Activated CD8-positive, alpha-beta memory T cell treated with anti-CD3 and anti-CD28 coated beads, Interleukin-2, amount 50 U/mL, for 4 hours (primary cell): ENCODE results near the gene IL1RAPL1.

ENCODE experiments used
- DNase-seq: peaks from one replicate; pipeline ENCODE4 v3.0.0-alpha.2; 2020

Gene IL1RAPL1

DNA sequence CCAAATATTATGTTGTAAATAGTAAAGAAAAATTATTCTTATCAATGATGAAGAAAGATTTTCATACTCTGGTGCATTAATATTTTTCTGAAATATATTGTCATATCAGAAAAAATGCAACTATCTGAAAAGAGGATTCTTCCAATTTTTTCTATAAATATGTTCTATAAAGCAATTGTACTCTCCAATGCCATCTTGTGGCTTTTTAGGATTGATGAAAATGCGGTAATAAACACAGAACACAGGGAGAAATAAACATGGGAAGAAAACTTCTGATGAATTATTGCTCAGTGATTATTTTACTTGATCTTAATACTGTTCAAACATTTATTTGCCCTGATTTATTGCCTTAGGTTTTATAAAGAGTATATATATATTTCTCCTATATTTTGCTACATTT is 215.4 kb downstream of the IL1RAPL1 start:
- DNase-seq = no peak

DNA sequence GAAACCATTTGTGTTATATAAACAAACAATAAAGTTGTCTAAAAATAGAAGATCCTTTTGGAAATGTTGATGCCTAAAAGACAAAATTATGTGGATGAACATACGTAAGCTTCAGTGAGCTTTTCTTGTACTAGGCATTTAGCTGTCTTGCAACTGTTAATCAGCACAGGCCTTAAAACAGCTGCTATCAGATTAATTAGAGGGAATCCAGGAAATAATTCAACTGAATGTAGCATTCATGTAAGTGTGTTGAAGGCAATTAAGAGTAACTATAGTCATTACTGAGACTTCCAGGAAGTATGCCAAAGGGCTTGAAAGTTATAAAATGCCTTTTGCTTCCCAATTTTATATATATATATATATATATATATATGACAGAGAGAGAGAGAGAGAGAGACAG is 248.7 kb downstream of the IL1RAPL1 start:
- no peak for DNase-seq

DNA sequence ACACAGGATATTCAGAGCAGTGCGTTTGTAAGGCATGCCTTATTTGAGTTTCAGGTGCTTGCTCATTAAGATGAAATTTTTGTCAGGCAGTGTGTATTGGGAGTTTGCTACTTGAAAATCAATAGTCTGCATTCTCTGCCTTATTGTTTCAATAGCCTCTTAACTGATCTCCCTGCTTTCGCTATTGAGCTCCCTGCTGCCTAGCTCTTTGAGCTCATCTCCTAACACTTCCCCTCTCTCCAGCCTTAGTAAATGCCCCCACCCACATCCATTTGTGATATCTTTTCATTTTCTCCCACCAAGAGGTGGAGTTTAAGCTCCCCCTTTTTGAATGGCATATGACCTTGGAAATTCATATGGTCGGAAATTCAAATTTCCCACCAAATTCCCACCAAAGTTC is 256.6 kb downstream of the IL1RAPL1 start:
- DNase-seq = no peak

DNA sequence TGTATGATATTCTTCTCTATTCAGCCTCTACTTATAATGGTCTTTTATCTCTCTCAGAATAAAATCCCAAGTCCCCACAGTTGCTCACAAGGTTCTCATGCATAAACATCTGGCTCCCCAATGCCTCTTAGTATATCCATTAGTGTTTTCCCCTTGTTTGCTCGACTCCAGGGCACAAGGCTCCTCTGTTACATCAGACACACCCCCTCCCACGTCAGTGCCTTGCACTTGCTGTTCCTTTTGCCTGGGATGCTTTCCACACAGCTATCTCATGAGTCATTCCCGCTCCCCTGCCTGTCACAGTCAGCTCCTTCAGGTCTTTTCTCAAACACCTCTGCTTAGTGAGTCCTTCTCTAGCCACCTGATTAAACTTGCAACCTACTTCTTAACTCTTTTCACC is 260.2 kb downstream of the IL1RAPL1 start:
- DNase-seq = no peak

DNA sequence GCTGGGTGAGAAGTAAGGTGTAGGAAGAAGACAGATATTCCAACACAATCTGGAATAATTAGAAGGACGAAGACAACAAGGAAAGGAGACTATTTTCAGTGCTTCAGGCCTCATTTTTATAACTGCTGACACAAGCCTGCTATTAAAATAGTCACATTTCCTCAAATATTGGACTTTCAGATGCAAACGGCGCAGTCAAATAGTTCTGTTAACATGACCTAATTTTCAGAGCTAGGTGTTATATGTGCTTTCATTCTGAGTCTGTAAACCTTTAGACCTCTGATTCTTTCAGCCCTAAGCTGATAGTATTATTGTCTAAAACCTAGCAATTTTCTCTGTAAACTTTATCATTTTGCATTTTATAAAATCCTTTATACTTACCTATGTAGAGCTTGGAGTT is 261.5 kb downstream of the IL1RAPL1 start:
- no peak for DNase-seq

GRCh38 chrX:28850955-28851354 is 263.7 kb downstream of the IL1RAPL1 start:
- no peak for DNase-seq

GRCh38 chrX:28851871-28852270 is 264.6 kb downstream of the IL1RAPL1 start:
- DNase-seq = no peak

DNA sequence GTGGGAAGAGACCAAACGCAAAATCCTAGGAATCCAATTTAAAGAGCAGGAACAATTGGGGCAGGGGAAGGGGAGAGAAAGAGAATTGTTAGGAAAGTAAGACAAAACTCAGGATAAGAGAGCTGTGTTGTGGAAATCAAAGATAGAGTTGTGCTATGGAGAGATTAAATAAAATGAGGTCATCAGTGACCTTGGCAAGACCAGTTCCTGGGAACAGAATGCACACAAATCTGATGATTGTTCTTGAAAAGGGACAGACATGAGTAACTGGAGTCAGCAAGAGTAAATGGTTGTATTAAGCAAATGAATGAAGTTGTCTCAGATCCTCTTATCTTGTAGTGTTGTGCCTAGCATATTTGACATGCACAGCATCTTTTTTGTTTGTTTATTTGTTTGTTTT is 267.4 kb downstream of the IL1RAPL1 start:
- no peak for DNase-seq

DNA sequence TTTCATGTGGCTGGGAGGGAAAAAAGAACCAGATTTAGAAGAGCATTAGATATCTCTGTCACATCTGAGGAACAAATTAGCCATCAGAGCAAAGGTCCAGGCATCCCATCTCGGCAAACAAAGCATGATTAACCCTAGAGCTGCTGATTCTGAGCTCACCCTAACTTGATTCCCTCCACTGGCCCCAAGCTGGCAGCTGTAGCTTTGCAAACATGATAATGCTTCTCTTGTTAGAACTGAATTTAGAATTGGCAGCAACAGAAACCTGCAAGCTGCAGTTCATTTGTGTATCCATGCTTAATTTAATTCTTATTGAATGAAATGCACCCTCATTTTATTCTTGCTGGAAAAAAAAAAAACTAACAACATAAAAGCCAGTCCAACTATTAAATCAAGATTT is 289.2 kb downstream of the IL1RAPL1 start:
- DNase-seq = no peak

DNA sequence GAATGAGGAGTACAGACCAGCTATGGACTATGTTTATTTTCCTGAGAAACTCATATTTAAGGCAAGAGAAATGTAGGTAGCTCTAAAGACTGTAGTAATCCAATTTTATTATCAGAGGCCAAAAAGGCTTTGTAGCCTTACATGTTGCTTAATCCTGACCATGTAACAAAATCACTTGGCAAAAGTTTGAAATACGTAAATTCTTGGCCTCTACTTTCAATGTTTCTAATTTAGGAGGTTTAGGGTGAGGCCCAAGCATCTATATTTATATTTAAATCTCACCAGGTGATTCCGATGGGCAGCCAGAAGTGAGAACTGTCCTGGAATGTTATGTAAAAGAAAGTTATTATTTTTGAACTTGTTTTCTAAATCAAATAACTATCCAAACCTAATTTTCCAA is 289.7 kb downstream of the IL1RAPL1 start:
- no peak for DNase-seq

DNA sequence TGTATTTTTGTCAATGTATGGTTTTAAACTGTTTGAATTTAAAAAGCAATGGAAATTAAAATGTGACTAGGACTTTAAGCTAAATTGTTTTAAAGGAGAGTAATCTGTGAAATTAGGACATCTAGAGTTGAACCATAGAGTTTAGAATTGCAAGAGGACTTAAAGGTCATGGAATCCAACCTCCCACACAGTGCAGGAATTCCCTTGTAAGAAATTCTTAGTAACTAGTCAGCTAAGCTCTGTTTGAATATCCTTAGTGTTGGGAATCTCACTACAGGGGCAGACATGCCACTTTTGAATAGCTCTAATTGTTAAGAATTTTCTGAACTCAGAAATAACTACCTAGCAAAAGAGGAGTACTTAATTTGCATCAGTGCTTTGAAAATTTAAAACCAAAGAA is 292.9 kb downstream of the IL1RAPL1 start:
- DNase-seq = no peak

DNA sequence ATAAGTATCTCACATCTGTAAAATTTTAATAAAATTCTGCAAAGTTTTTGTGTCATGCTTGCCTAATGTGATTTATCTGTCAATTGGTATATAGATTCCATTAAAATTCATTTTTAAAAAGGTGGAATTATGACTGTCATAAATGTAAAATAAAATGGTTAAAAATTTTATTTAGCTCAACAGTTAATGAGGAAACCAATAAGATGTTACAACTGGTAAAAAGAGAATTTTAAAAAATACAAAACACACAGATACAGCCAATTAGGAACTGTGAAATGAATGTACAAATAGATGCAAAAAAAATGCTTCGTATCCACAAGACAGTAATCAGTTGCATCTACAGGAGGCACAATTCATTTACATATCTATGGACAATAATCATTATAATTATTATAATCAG is 297.6 kb downstream of the IL1RAPL1 start:
- no peak for DNase-seq

- DNase-seq = no peak
Observed at GRCh38 chrX:28888416-28888815, 301.2 kb downstream of the IL1RAPL1 start.

GRCh38 chrX:28889591-28890090 is 302.4 kb downstream of the IL1RAPL1 start:
- no peak for DNase-seq

DNA sequence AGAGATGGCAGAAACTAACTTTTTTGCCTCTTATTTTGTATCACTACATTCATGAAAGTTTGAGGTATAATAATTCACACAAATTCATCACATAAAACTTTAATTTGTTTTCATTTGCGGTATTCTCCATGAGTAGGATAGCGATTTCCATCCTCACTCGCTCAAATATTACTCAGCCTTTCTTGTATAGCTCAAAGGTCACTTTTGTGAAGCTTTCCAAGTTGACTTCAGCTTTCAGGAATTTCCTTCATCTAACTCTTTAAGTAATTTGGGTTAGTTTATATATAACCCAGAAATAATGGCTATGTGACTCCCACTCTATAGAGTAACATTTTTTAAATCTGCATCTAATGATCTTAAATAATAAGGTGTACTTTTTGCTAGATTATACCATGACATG is 314.4 kb downstream of the IL1RAPL1 start:
- DNase-seq = no peak

GRCh38 chrX:28910487-28910886 is 323.2 kb downstream of the IL1RAPL1 start:
- no peak for DNase-seq

GRCh38 chrX:28920153-28920943 is 333.1 kb downstream of the IL1RAPL1 start:
- no peak for DNase-seq

DNA sequence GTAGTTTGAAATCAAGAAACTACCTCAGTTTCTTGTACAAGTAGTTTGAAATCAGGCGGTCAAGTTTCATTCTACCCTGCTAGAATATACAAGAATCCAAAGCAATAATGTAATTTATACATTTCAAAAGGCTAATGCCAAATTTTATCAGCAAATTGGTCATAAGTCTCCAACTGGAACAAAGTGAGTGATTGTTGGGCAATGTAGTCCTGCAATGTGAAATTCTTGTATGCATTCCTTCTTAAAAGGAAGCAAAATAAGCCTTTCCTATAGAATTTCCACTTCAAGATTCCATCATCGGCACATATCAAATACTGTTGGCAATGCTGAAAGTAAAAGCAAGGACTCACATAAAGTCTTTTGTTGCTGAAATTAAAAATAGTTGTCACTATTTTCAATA is 334.9 kb downstream of the IL1RAPL1 start:
- DNase-seq = no peak

DNA sequence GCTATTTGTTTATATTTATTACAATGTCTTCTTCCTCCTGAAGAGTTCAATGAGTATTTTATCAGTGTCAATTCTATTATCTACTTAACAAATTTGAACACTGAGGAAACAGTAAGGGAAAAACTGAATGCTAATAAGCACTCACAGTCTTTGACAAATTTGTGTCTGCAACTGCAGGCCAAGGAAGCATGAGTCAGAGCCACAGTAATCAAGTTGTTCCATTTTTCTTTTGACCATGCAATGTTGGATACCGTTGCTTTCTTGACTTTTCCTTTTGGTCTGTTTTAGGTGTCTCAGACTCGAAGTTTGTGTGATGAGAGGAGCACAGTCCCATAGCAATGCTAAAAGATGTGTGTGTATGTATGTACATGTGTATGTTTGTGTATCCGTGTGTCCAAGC is 359.6 kb downstream of the IL1RAPL1 start:
- no peak for DNase-seq

- no peak for DNase-seq
Observed at GRCh38 chrX:28960063-28960462, 372.8 kb downstream of the IL1RAPL1 start.

- DNase-seq = no peak
Observed at GRCh38 chrX:28966331-28966730, 379.1 kb downstream of the IL1RAPL1 start.

DNA sequence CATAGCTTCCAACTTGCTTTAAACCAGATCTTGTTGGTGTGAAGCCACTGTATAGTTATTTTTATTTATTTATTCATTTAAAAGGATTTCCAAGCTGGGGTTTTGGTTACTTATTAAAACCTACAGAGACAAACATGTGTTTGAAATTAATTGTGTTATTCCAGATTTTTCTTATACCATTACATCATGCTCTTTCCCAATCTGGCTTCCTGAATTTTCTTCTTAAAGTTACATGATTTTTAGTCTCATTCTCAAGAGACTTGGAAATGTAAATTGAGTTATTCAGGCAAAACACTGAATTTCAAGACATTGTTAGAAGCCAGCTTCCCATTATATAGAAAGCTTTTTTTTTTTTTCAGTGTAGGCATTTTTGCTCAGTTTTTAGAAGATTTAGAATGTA is 381.9 kb downstream of the IL1RAPL1 start:
- DNase-seq = no peak

GRCh38 chrX:28979877-28980276 is 392.6 kb downstream of the IL1RAPL1 start:
- no peak for DNase-seq

DNA sequence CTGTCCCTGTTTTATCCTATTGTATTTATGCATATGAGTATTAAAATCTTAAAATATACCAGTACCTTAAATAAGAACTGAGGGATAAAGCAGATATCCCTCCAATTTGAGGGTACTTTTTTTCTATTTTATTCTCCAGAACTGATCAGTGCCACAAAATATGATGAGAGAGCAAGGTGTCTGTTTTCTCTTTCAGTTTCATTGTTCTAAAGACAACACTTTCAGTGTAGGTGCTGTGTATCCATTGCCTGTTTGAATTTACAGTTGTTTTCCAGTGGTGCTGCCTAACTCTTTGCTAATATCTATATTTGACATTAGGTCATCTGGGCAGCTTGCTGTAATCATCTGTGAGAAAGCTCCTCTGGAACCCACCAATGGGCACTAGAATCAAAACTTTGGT is 394.7 kb downstream of the IL1RAPL1 start:
- DNase-seq = no peak

- no peak for DNase-seq
Observed at GRCh38 chrX:28988246-28988645, 401.0 kb downstream of the IL1RAPL1 start.
